ENCODE measurements around the gene MARF1. TPM values are rescaled to one million over a fixed set of nuclear protein-coding genes. Genes with fewer than 3 reads are reported as not detected.

MARF1 gene
- total RNA-seq, 4 donors from 2014 or later = 32.0 to 52.6 (median 41.1) TPM

DNA sequence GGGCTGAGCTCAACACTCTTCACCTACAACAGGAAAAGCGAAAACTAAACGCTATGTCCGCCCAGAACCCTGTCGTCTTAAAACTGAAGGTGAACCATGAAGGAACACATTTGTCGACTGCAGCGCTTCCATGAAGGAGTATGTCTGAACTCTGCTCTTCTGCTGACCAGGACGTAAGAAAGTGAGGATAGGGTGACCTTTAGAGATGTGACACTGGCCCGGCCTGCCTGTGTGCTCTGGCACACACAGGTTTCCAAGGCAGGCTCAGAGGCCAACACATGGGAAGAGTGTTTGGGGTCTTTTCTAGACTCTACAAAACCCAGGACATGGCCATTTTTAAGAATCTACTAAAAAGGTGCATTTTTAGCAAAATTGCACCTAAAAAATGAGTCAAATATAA, 21.1 kb downstream of the MARF1 start:
- intact Hi-C loops (cut with DNase I; ENCODE audit: low total_unique reads) = no loop called here
- no peaks in the 10 kb centered on the region for H3K4me1 ChIP-seq
- WGBS, 2 donors (ENCODE audit: low coverage in 1 of 2) = 78 to 95% methylated on average over 5 to 8 of the region's 8 CpGs
- H3K27me3 ChIP-seq = no peaks in the 10 kb centered on the region
- in situ Hi-C loops (cut with MboI; ENCODE audit: low pct_ligation_motif_present in 1 of 4, low pct_unique_long_range_greater_than_20kb in 1 of 4, low sequenced_read_pairs in 3 of 4) = no loop called here
- TF ChIP-seq, protein P1, sequence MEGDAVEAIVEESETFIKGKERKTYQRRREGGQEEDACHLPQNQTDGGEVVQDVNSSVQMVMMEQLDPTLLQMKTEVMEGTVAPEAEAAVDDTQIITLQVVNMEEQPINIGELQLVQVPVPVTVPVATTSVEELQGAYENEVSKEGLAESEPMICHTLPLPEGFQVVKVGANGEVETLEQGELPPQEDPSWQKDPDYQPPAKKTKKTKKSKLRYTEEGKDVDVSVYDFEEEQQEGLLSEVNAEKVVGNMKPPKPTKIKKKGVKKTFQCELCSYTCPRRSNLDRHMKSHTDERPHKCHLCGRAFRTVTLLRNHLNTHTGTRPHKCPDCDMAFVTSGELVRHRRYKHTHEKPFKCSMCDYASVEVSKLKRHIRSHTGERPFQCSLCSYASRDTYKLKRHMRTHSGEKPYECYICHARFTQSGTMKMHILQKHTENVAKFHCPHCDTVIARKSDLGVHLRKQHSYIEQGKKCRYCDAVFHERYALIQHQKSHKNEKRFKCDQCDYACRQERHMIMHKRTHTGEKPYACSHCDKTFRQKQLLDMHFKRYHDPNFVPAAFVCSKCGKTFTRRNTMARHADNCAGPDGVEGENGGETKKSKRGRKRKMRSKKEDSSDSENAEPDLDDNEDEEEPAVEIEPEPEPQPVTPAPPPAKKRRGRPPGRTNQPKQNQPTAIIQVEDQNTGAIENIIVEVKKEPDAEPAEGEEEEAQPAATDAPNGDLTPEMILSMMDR (IDR thresholded peaks at IDR 0.05) = no peak
- TF ChIP-seq EP300 (IDR thresholded peaks at IDR 0.05; ENCODE audit: low read depth) (no peak), POLR2AphosphoS5 (IDR thresholded peaks at IDR 0.05) (no peak), POLR2A (IDR thresholded peaks at IDR 0.05) (no peak)
- DNase-seq = no peak
- H3K9me3 ChIP-seq = no peaks in the 10 kb centered on the region
- H3K27ac ChIP-seq = no peak overlapping the region
- peaks cover 0 to 74% (median 29%) of the 10 kb centered on the region in 4 donors for H3K36me3 ChIP-seq
- H3K4me3 ChIP-seq = no peak overlapping the region

DNA sequence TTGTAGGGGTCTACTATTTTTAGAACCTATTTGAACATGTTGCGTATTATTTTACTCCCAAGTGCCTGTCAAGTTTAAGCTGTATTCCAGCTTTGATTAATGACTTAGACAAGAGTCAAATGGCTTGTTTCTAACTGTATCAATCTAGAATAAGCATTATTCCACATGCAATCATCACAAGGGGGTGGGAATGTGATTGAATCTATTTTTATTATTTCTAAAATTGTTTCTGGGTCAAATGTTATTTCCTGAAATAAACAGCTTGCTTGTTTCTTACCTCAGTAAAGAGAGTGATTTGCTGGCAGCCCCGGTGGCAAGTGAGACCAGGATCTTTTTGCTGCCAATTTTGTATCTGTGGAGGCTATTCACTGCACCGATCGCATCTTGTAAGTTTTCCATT, 21.5 kb downstream of the MARF1 start:
- H3K36me3 ChIP-seq = peaks cover 0 to 78% (median 31%) of the 10 kb centered on the region in 4 donors
- intact Hi-C loops (cut with DNase I; ENCODE audit: low total_unique reads) = no loop called here
- 87 to 91% methylated on average over 1 to 4 of the region's 4 CpGs for WGBS, 2 donors (ENCODE audit: low coverage in 1 of 2)
- H3K27ac ChIP-seq = no peak overlapping the region
- TF ChIP-seq, protein P1 (IDR thresholded peaks at IDR 0.05) = no peak
- TF ChIP-seq EP300 (IDR thresholded peaks at IDR 0.05; ENCODE audit: low read depth) (no peak), POLR2AphosphoS5 (IDR thresholded peaks at IDR 0.05) (no peak), POLR2A (IDR thresholded peaks at IDR 0.05) (no peak)
- H3K4me1 ChIP-seq = no peaks in the 10 kb centered on the region
- H3K9me3 ChIP-seq = no peaks in the 10 kb centered on the region
- H3K27me3 ChIP-seq = no peaks in the 10 kb centered on the region
- no peak for DNase-seq
- no peak overlapping the region for H3K4me3 ChIP-seq
- in situ Hi-C loops (cut with MboI; ENCODE audit: low pct_ligation_motif_present in 1 of 4, low pct_unique_long_range_greater_than_20kb in 1 of 4, low sequenced_read_pairs in 3 of 4) = no loop called here

DNA sequence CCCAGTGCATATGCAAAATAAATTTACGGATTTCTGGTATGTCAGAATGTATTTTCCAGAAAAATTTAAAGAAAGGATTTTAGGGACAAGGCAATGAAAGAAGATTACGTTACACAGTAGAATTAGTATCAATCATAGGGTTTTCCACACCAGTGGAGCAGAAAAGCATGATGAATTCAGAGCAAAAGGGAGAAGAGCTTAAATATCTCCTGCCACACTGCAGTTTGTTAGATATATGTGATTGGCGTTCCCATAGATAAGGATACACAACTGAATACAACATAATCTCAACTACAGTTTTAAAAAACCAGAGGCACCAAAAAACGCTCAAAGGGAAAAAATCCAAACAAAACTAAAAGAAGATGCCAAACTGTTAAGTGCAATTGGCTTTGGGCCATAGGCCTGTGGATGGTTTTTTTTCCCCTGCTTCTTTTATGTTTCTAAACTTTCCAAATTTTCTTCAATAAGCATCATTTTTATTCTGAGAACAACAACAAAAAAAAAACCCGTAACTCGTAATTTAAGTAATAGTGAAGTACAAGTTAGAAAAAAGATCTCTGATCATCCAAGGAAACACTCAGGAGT, 22.3 kb downstream of the MARF1 start:
- in situ Hi-C loops (cut with MboI; ENCODE audit: low pct_ligation_motif_present in 1 of 4, low pct_unique_long_range_greater_than_20kb in 1 of 4, low sequenced_read_pairs in 3 of 4) (no loop called here), intact Hi-C loops (cut with DNase I; ENCODE audit: low total_unique reads) (no loop called here)
- Histone ChIP-seq H3K4me3 (no peak overlapping the region), H3K27ac (no peak overlapping the region), H3K27me3 (no peaks in the 10 kb centered on the region), H3K9me3 (no peaks in the 10 kb centered on the region), H3K36me3 (peaks cover 0 to 83% (median 34%) of the 10 kb centered on the region in 4 donors), H3K4me1 (no peaks in the 10 kb centered on the region)
- no peak for DNase-seq
- TF ChIP-seq EP300 (IDR thresholded peaks at IDR 0.05; ENCODE audit: low read depth) (no peak), POLR2A (IDR thresholded peaks at IDR 0.05) (no peak), POLR2AphosphoS5 (IDR thresholded peaks at IDR 0.05) (no peak)
- TF ChIP-seq, protein P1 (IDR thresholded peaks at IDR 0.05) = no peak
- 76 to 91% methylated on average over 6 of the region's 6 CpGs for WGBS, 2 donors (ENCODE audit: low coverage in 1 of 2)

DNA sequence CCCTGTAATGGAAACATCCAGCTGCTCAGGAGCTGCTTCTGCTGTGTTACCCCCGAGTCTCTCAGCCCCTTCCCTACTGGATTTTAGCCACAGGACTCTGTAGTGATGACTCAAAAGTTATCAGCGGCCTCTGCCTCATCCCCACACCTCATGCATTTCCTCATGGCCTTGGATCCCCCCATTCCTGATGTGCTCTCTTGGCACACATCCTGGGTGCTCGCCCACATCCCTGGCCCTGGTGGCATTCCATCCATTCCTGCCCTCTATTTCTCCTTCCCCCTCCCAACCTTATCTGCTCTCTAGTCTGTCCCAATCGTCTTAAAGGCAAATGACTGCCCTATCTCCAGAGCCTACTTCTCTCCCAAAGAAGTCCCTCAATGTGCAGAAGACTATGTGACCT, 24.6 kb downstream of the MARF1 start:
- no peak for DNase-seq
- Histone ChIP-seq H3K9me3 (no peaks in the 10 kb centered on the region), H3K4me3 (no peak overlapping the region), H3K4me1 (no peaks in the 10 kb centered on the region), H3K36me3 (peaks cover 0 to 79% (median 32%) of the 10 kb centered on the region in 4 donors), H3K27ac (no peak overlapping the region), H3K27me3 (no peaks in the 10 kb centered on the region)
- in situ Hi-C loops (cut with MboI; ENCODE audit: low pct_ligation_motif_present in 1 of 4, low pct_unique_long_range_greater_than_20kb in 1 of 4, low sequenced_read_pairs in 3 of 4) (no loop called here), intact Hi-C loops (cut with DNase I; ENCODE audit: low total_unique reads) (no loop called here)
- 72 to 95% methylated on average over 2 to 4 of the region's 4 CpGs for WGBS, 2 donors (ENCODE audit: low coverage in 1 of 2)
- TF ChIP-seq EP300 (IDR thresholded peaks at IDR 0.05; ENCODE audit: low read depth) = no peak
- TF ChIP-seq, protein P1 (IDR thresholded peaks at IDR 0.05) = no peak
- TF ChIP-seq POLR2AphosphoS5 (IDR thresholded peaks at IDR 0.05) = no peak
- TF ChIP-seq POLR2A (IDR thresholded peaks at IDR 0.05) = no peak

All from transverse colon (tissue), 4 donors.